ENCODE data around the gene NAA15.
A peak's percentile ranks its signal among the peaks of the same experiment; 100 is the strongest.
"Not testable (repeated sequence)": the region's sequence is repeated elsewhere in the genome, so short reads cannot be mapped to it uniquely, and the experiment has no call there.

Gene NAA15

GRCh38 chr4:139389991-139390390, 88.7 kb downstream of the NAA15 start:
- TF ChIP-seq TAF1 (IDR thresholded peaks at IDR 0.05; ENCODE audit: borderline replicate concordance, low read depth, low read length) (no peak), POLR2AphosphoS5 (IDR thresholded peaks at IDR 0.05; ENCODE audit: low read depth, low read length) (no peak), POLR2A (IDR thresholded peaks at IDR 0.05; ENCODE audit: low read depth, low read length) (no peak)
- FAIRE-seq, result no peak
- no peak for DNase-seq (ENCODE audit: insufficient read length)

- FAIRE-seq (no peak), DNase-seq (ENCODE audit: insufficient read length) (no peak)
- TF ChIP-seq POLR2A (IDR thresholded peaks at IDR 0.05; ENCODE audit: low read depth, low read length) (no peak), POLR2AphosphoS5 (IDR thresholded peaks at IDR 0.05; ENCODE audit: low read depth, low read length) (no peak), TAF1 (IDR thresholded peaks at IDR 0.05; ENCODE audit: borderline replicate concordance, low read depth, low read length) (no peak)
Measured at GRCh38 chr4:139391731-139392130, 90.4 kb downstream of the NAA15 start.

- FAIRE-seq (no peak), DNase-seq (ENCODE audit: insufficient read length) (no peak)
- TF ChIP-seq TAF1 (IDR thresholded peaks at IDR 0.05; ENCODE audit: borderline replicate concordance, low read depth, low read length), result no peak
- no peak for TF ChIP-seq POLR2AphosphoS5 (IDR thresholded peaks at IDR 0.05; ENCODE audit: low read depth, low read length)
Measured at GRCh38 chr4:139392797-139393196, 91.5 kb downstream of the NAA15 start.

- TF ChIP-seq POLR2AphosphoS5 (IDR thresholded peaks at IDR 0.05; ENCODE audit: low read depth, low read length), result peak; percentile 62; the same call in 1 of the 2 replicates
- TF ChIP-seq TAF1 (IDR thresholded peaks at IDR 0.05; ENCODE audit: borderline replicate concordance, low read depth, low read length), result no peak
- FAIRE-seq, result no peak
Measured at GRCh38 chr4:139401368-139401767, 100.1 kb downstream of the NAA15 start.

GRCh38 chr4:139402436-139402835, 101.1 kb downstream of the NAA15 start:
- DNase-seq (ENCODE audit: insufficient read length), result no peak
- TF ChIP-seq TAF1 (IDR thresholded peaks at IDR 0.05; ENCODE audit: borderline replicate concordance, low read depth, low read length), result no peak
- no peak for TF ChIP-seq POLR2A (IDR thresholded peaks at IDR 0.05; ENCODE audit: low read depth, low read length)
- TF ChIP-seq POLR2AphosphoS5 (IDR thresholded peaks at IDR 0.05; ENCODE audit: low read depth, low read length), result no peak
- no peak for FAIRE-seq

More at GRCh38 chr4:139401368-139401767, 100.1 kb downstream of the NAA15 start:
- DNase-seq (ENCODE audit: insufficient read length), result no peak

GRCh38 chr4:139403462-139403861, 102.2 kb downstream of the NAA15 start:
- TF ChIP-seq POLR2A (IDR thresholded peaks at IDR 0.05; ENCODE audit: low read depth, low read length) (no peak), POLR2AphosphoS5 (IDR thresholded peaks at IDR 0.05; ENCODE audit: low read depth, low read length) (no peak), TAF1 (IDR thresholded peaks at IDR 0.05; ENCODE audit: borderline replicate concordance, low read depth, low read length) (no peak)
- FAIRE-seq (no peak), DNase-seq (ENCODE audit: insufficient read length) (no peak)

GRCh38 chr4:139410312-139410711, 109.0 kb downstream of the NAA15 start:
- no peak for FAIRE-seq
- TF ChIP-seq TAF1 (IDR thresholded peaks at IDR 0.05; ENCODE audit: borderline replicate concordance, low read depth, low read length) (no peak), POLR2AphosphoS5 (IDR thresholded peaks at IDR 0.05; ENCODE audit: low read depth, low read length) (no peak), POLR2A (IDR thresholded peaks at IDR 0.05; ENCODE audit: low read depth, low read length) (no peak)
- no peak for DNase-seq (ENCODE audit: insufficient read length)

- not testable (repeated sequence) for FAIRE-seq; DNase-seq (ENCODE audit: insufficient read length)
Measured at GRCh38 chr4:139414671-139415210, 113.4 kb downstream of the NAA15 start.

GRCh38 chr4:139416073-139416673, 114.9 kb downstream of the NAA15 start:
- no peak for DNase-seq (ENCODE audit: insufficient read length)
- TF ChIP-seq TAF1 (IDR thresholded peaks at IDR 0.05; ENCODE audit: borderline replicate concordance, low read depth, low read length) (no peak), POLR2A (IDR thresholded peaks at IDR 0.05; ENCODE audit: low read depth, low read length) (no peak), POLR2AphosphoS5 (IDR thresholded peaks at IDR 0.05; ENCODE audit: low read depth, low read length) (no peak)
- FAIRE-seq, result no peak

- TF ChIP-seq POLR2A (IDR thresholded peaks at IDR 0.05; ENCODE audit: low read depth, low read length) (no peak), TAF1 (IDR thresholded peaks at IDR 0.05; ENCODE audit: borderline replicate concordance, low read depth, low read length) (no peak), POLR2AphosphoS5 (IDR thresholded peaks at IDR 0.05; ENCODE audit: low read depth, low read length) (no peak)
- FAIRE-seq (no peak), DNase-seq (ENCODE audit: insufficient read length) (no peak)
Measured at GRCh38 chr4:139419388-139419914, 118.1 kb downstream of the NAA15 start.

GRCh38 chr4:139420652-139421051, 119.3 kb downstream of the NAA15 start:
- FAIRE-seq, result no peak
- no peak for DNase-seq (ENCODE audit: insufficient read length)
- no peak for TF ChIP-seq POLR2AphosphoS5 (IDR thresholded peaks at IDR 0.05; ENCODE audit: low read depth, low read length)
- no peak for TF ChIP-seq POLR2A (IDR thresholded peaks at IDR 0.05; ENCODE audit: low read depth, low read length)
- TF ChIP-seq TAF1 (IDR thresholded peaks at IDR 0.05; ENCODE audit: borderline replicate concordance, low read depth, low read length), result no peak

GRCh38 chr4:139436122-139436521, 134.8 kb downstream of the NAA15 start:
- no peak for DNase-seq (ENCODE audit: insufficient read length)
- TF ChIP-seq POLR2AphosphoS5 (IDR thresholded peaks at IDR 0.05; ENCODE audit: low read depth, low read length), result no peak
- TF ChIP-seq TAF1 (IDR thresholded peaks at IDR 0.05; ENCODE audit: borderline replicate concordance, low read depth, low read length), result no peak
- TF ChIP-seq POLR2A (IDR thresholded peaks at IDR 0.05; ENCODE audit: low read depth, low read length), result no peak
- FAIRE-seq, result no peak
